Esophagus muscularis mucosa (tissue), 4 donors: ENCODE measurements around the gene IL17REL. TPM values are rescaled to one million over a fixed set of nuclear protein-coding genes. Genes with fewer than 3 reads are reported as not detected.

Experiments
- DNase-seq: peaks from one replicate; pipeline ENCODE4 v3.0.0-alpha.2; 2017; ENCODE audit errors: extremely low spot score
- H3K27ac ChIP-seq, 4 donors: fragments of 200-600 bp; sonication (generic); replicated peaks in 1 of 4; 1 replicate in 3 of 4; 2 replicates in 1 of 4; pipeline ENCODE4 v1.5.1; 2016 to 2019; ENCODE audit warnings: mild to moderate bottlenecking in 1 of 4
- H3K27me3 ChIP-seq, 4 donors: fragments of 200-600 bp; sonication (generic); one replicate each; pipeline versions ENCODE4 v1.5.1 to v1.6.0; 2016 to 2019
- H3K36me3 ChIP-seq, 4 donors: fragments of 200-600 bp; sonication (generic); one replicate each; pipeline ENCODE4 v1.5.1; 2016 to 2019
- H3K4me1 ChIP-seq, 4 donors: fragments of 200-600 bp; sonication (generic); one replicate each; pipeline ENCODE4 v1.5.1; 2016 to 2019
- H3K4me3 ChIP-seq, 4 donors: fragments of 200-600 bp; sonication (generic); 1 replicate in 2 of 4; 2 replicates in 2 of 4; pipeline ENCODE4 v1.5.1; 2016 to 2019; ENCODE audit warnings: mild to moderate bottlenecking in 4 of 4, moderate library complexity in 1 of 4
- H3K9me3 ChIP-seq, 4 donors: fragments of 200-600 bp; sonication (generic); 1 replicate in 3 of 4; 2 replicates in 1 of 4; pipeline ENCODE4 v1.5.1; 2016 to 2019
- EP300 ChIP-seq: sonication (generic); formaldehyde crosslinking; IDR thresholded peaks from one replicate; pipeline ENCODE4 v1.6.1; 2017; ENCODE audit warnings: antibody characterized with exemption
- POLR2A ChIP-seq: fragments of 450-650 bp; IDR thresholded peaks from one replicate; pipeline ENCODE4 v1.6.1; 2017; ENCODE audit warnings: antibody characterized with exemption, moderate library complexity, mild to moderate bottlenecking, low read depth
- POLR2AphosphoS5 ChIP-seq, 2 donors: sonication (generic); formaldehyde crosslinking; IDR thresholded peaks; one replicate each; pipeline ENCODE4 v1.6.1; 2017; ENCODE audit warnings: antibody characterized with exemption in 2 of 2
- WGBS: methylation state at CpG from one replicate; pipeline ENCODE4 v1.1.5; 2018; 5-methylcytosine and 5-hydroxymethylcytosine counted together
- intact Hi-C: fragments of 100-400 bp; cut with DNase I; formaldehyde crosslinking; loops from one replicate; pipeline ENCODE4 v1.15.1; 2023
- total RNA-seq, 4 donors: library from RNA; depleted of rRNA; stranded (reverse); fragments of >200 nt; gene quantifications; one replicate each; pipeline versions ENCODE4 v1.1.0 to v1.2.1, GENCODE V29; 2016
- TF ChIP-seq, protein P1 (sequence below), 3 experiments: fragments of 200-600 bp in 2 of 3; fragments of 450-650 bp in 1 of 3; sonication (generic) in 2 of 3; IDR thresholded peaks; one replicate each; pipeline ENCODE4 v1.5.1; 2017 to 2019; ENCODE audit warnings: antibody characterized with exemption in 3 of 3, mild to moderate bottlenecking in 2 of 3, moderate library complexity in 1 of 3

Gene IL17REL
- total RNA-seq, 4 donors from 2014 or later, result not detected

DNA sequence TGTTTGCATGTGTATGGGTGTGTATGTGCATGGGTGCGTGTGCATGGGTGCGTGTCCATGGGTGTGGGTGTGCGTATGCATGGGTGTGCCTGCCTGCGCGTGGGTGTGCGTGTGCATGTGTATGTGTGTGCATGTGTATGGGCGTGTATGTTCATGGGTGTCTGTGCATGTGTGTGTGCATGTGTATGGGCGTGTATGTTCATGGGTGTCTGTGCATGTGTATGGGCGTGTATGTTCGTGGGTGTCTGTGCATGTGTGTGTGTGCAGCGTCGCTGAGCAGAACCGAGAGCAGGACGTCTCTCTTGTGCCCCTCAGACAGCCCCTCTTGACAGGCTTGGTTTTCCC, 13.9 kb downstream of the IL17REL start:
- DNase-seq, result no peak
- peaks cover 0 to 54% (median 14%) of the 10 kb centered on the region in 4 donors for H3K27me3 ChIP-seq
- H3K9me3 ChIP-seq, result no peaks in the 10 kb centered on the region
- TF ChIP-seq POLR2A, result no peak
- TF ChIP-seq EP300, result no peak
- no peak for TF ChIP-seq POLR2AphosphoS5 (IDR thresholded peaks at IDR 0.05)
- TF ChIP-seq, protein P1, sequence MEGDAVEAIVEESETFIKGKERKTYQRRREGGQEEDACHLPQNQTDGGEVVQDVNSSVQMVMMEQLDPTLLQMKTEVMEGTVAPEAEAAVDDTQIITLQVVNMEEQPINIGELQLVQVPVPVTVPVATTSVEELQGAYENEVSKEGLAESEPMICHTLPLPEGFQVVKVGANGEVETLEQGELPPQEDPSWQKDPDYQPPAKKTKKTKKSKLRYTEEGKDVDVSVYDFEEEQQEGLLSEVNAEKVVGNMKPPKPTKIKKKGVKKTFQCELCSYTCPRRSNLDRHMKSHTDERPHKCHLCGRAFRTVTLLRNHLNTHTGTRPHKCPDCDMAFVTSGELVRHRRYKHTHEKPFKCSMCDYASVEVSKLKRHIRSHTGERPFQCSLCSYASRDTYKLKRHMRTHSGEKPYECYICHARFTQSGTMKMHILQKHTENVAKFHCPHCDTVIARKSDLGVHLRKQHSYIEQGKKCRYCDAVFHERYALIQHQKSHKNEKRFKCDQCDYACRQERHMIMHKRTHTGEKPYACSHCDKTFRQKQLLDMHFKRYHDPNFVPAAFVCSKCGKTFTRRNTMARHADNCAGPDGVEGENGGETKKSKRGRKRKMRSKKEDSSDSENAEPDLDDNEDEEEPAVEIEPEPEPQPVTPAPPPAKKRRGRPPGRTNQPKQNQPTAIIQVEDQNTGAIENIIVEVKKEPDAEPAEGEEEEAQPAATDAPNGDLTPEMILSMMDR (IDR thresholded peaks at IDR 0.05), result no peak
- H3K4me3 ChIP-seq, result no peak overlapping the region
- no peaks in the 10 kb centered on the region for H3K36me3 ChIP-seq
- no peak overlapping the region for H3K27ac ChIP-seq
- H3K4me1 ChIP-seq, result peaks cover 5 to 13% (median 11%) of the 10 kb centered on the region in 4 donors
- intact Hi-C loops, result no loop called here
- WGBS, result 91% methylated on average over 14 of the region's 14 CpGs

DNA sequence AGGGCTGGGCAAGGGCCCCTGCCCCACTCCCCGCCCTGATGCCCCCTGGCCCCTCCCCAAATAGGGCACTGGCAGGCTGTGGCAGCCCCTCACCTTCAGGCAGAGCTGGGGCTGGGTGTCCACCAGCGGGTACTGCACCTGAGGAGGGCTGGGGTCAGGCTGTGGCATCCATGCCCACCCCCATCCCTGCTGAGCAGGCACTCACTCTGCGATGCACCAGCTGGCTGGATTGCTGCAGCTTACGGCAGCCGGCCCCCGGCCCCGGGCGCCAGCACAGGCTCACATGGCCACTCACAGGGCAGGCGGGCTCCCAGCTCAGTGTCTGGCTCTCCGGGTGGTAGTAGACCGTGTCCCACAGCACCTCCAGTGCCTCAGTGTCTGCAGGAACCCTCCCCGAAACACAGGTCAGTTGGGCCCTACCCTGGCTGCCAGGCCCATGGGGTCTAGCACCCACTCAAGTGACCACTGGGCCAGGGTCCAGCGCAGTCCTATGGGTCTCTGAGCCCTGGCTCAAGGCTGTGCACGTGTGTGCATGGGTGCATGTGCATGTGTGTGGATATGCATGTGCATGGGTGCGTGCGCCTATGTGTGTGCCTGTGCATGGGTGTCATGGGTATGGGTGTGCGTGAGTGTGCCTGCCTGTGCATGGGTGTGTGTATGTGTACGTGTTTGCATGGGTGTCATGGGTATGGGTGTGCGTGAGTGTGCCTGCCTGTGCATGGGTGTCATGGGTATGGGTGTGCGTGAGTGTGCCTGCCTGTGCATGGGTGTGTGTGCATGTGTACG, 14.4 kb downstream of the IL17REL start:
- H3K27ac ChIP-seq, result no peak overlapping the region
- H3K27me3 ChIP-seq, result peaks cover 0 to 56% (median 14%) of the 10 kb centered on the region in 4 donors
- no peaks in the 10 kb centered on the region for H3K9me3 ChIP-seq
- no peaks in the 10 kb centered on the region for H3K36me3 ChIP-seq
- peaks cover 5 to 19% (median 16%) of the 10 kb centered on the region in 4 donors for H3K4me1 ChIP-seq
- TF ChIP-seq POLR2A (no peak), EP300 (no peak), POLR2AphosphoS5 (IDR thresholded peaks at IDR 0.05) (no peak)
- TF ChIP-seq, protein P1 (IDR thresholded peaks at IDR 0.05), result no peak
- no peak overlapping the region for H3K4me3 ChIP-seq
- 95% methylated on average over 10 of the region's 21 CpGs for WGBS
- DNase-seq, result no peak
- intact Hi-C loops, result no loop called here

DNA sequence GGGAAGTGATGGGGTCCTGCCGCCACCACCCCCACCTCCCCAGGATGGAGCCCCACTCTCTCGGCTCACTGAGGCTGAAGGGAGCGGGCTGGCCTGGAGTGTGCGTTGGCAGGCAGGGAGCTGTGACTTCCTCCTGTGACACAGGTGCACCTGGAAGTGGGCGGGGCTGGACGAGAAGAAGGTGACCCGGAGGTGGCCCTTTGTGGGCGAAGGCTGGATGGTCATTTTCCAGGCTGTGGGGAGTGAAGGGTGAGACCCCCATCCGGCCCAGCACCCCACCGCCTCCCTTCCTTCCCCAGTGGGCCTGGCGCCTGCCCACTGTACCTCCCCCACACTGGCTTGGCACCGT, 15.3 kb downstream of the IL17REL start:
- no peak for TF ChIP-seq POLR2A
- TF ChIP-seq, protein P1 (IDR thresholded peaks at IDR 0.05), result no peak
- no peak for TF ChIP-seq EP300
- no peak for TF ChIP-seq POLR2AphosphoS5 (IDR thresholded peaks at IDR 0.05)
- DNase-seq, result no peak
- 96% methylated on average over 5 of the region's 12 CpGs for WGBS
- peaks cover 5 to 21% (median 18%) of the 10 kb centered on the region in 4 donors for H3K4me1 ChIP-seq
- intact Hi-C loops, result no loop called here
- no peak overlapping the region for H3K27ac ChIP-seq
- no peak overlapping the region for H3K4me3 ChIP-seq
- H3K27me3 ChIP-seq, result peaks cover 0 to 56% (median 14%) of the 10 kb centered on the region in 4 donors
- H3K9me3 ChIP-seq, result peaks cover 0 to 2% (median 0%) of the 10 kb centered on the region in 4 donors
- H3K36me3 ChIP-seq, result no peaks in the 10 kb centered on the region

DNA sequence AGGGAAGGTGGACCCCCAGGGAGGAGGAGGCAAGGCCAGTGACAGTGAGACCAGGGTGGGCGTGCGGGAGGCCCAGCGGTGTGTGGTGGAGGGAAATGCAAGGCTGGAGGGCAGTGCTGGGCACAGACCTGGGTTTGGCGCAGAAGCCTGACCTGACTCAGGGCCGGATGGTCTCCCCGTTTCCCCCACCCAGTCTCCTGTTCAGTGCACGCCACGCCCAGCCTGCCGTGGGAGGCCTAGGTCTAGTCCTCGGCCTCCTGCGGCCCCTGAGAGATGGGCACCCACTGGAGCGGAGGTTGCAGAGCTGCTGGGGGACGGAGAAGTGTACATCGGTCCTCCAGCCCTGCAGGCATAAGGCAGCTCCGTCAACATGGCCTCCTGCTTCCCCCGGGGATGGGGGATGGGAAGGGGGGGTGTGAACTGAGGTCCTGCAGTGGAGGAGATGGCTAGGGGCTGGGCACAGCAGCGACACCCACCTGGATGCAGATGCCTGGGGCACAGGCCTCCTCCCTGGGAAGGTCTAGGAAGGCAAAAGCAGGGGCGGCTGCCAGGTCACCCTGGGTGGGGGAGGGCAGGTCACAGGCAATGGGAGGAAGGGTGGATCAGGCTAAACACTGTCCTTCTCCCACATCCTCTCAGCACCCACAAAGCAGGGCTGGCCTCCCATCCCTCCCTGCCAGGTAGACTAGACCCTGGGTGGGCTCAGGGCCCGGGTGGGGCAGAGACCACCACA, 15.9 kb downstream of the IL17REL start:
- Histone ChIP-seq H3K4me1 (peaks cover 5 to 21% (median 18%) of the 10 kb centered on the region in 4 donors), H3K27ac (no peak overlapping the region), H3K36me3 (no peaks in the 10 kb centered on the region), H3K9me3 (peaks cover 0 to 7% (median under 1%) of the 10 kb centered on the region in 4 donors), H3K27me3 (peaks cover 0 to 52% (median 14%) of the 10 kb centered on the region in 4 donors), H3K4me3 (no peak overlapping the region)
- DNase-seq, result no peak
- TF ChIP-seq, protein P1 (IDR thresholded peaks at IDR 0.05), result no peak
- no peak for TF ChIP-seq POLR2AphosphoS5 (IDR thresholded peaks at IDR 0.05)
- no peak for TF ChIP-seq POLR2A
- no peak for TF ChIP-seq EP300
- WGBS, result 80% methylated on average over 18 of the region's 19 CpGs
- intact Hi-C loops, result no loop called here
